ENCODE measurements around the gene DDAH1. TPM values are rescaled to one million over a fixed set of nuclear protein-coding genes. Genes with fewer than 3 reads are reported as not detected.

The DDAH1 gene
- total RNA-seq, 2 donors from 2014 or later = 11.2 to 31.4 TPM

GRCh38 chr1:85365851-85366250 lies 99.1 kb downstream of the DDAH1 start:
- intact Hi-C loops (cut with DNase I) = no loop called here
- Histone ChIP-seq H3K9me3 (no peaks in the 10 kb centered on the region), H3K27me3 (no peaks in the 10 kb centered on the region), H3K27ac (no peak overlapping the region), H3K4me3 (no peak overlapping the region), H3K36me3 (replicated peaks in 1 of 2; ENCODE audit: insufficient read depth in 1 of 2, low read depth in 2 of 2) (no peaks in the 10 kb centered on the region), H3K4me1 (peaks cover 22% of the 10 kb centered on the region)
- WGBS, 2 donors = 52 to 58% methylated on average over 3 of the region's 3 CpGs
- no peak for ATAC-seq
- TF ChIP-seq, protein P1, sequence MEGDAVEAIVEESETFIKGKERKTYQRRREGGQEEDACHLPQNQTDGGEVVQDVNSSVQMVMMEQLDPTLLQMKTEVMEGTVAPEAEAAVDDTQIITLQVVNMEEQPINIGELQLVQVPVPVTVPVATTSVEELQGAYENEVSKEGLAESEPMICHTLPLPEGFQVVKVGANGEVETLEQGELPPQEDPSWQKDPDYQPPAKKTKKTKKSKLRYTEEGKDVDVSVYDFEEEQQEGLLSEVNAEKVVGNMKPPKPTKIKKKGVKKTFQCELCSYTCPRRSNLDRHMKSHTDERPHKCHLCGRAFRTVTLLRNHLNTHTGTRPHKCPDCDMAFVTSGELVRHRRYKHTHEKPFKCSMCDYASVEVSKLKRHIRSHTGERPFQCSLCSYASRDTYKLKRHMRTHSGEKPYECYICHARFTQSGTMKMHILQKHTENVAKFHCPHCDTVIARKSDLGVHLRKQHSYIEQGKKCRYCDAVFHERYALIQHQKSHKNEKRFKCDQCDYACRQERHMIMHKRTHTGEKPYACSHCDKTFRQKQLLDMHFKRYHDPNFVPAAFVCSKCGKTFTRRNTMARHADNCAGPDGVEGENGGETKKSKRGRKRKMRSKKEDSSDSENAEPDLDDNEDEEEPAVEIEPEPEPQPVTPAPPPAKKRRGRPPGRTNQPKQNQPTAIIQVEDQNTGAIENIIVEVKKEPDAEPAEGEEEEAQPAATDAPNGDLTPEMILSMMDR (IDR thresholded peaks at IDR 0.05) = no peak
- TF ChIP-seq POLR2A (IDR thresholded peaks at IDR 0.05) = no peak
- no peak for DNase-seq

GRCh38 chr1:85363521-85363920 lies 101.4 kb downstream of the DDAH1 start:
- intact Hi-C loops (cut with DNase I) = no loop called here
- Histone ChIP-seq H3K27me3 (no peaks in the 10 kb centered on the region), H3K9me3 (no peaks in the 10 kb centered on the region), H3K4me3 (no peak overlapping the region), H3K36me3 (replicated peaks in 1 of 2; ENCODE audit: insufficient read depth in 1 of 2, low read depth in 2 of 2) (no peaks in the 10 kb centered on the region), H3K27ac (no peak overlapping the region), H3K4me1 (peaks cover 30% of the 10 kb centered on the region)
- no peak for ATAC-seq
- TF ChIP-seq, protein P1 (IDR thresholded peaks at IDR 0.05) = no peak
- TF ChIP-seq POLR2A (IDR thresholded peaks at IDR 0.05) = no peak
- DNase-seq = no peak

- no peaks in the 10 kb centered on the region for H3K36me3 ChIP-seq (replicated peaks in 1 of 2; ENCODE audit: insufficient read depth in 1 of 2, low read depth in 2 of 2)
- TF ChIP-seq, protein P1 (IDR thresholded peaks at IDR 0.05) = no peak
- DNase-seq (no peak), ATAC-seq (no peak)
- no peaks in the 10 kb centered on the region for H3K9me3 ChIP-seq
- intact Hi-C loops (cut with DNase I) = no loop called here
- H3K4me1 ChIP-seq = peaks cover 26% of the 10 kb centered on the region
- 83 to 84% methylated on average over 1 of the region's 1 CpG for WGBS, 2 donors
- no peaks in the 10 kb centered on the region for H3K27me3 ChIP-seq
- no peak overlapping the region for H3K27ac ChIP-seq
- no peak overlapping the region for H3K4me3 ChIP-seq
Measured at GRCh38 chr1:85363092-85363491, 101.9 kb downstream of the DDAH1 start.

DNA sequence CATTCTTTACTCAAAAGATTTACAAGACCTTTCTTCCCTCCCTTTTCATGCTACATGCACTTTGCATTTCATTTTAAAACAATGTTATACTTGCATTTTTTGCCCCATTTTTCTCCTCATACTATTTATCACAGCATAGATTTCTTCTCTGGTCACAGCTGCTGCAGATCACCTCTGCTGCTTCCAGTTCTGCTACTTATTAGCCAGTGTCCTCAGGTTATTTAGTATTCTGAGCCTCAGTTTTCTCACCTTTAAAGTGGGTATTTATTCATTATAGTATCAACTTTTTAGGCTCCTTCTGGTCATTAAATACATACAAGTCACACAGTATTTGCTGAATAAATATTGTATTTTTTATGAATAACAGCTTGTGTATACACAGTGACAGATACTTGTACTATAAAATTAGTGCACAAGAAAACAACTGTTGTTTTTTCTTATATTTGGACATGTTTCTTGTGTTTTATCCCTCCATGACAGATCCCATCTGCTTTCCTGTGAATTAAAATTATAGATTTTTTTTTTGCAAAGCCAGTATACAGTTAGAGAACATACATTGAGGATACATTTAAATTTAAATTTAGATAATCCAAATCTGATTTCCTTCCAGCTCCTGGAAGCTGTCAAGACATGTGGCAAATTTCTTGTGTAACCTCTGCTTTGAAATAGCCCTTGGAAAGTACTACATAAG lies 103.2 kb downstream of the DDAH1 start:
- Histone ChIP-seq H3K27me3 (no peaks in the 10 kb centered on the region), H3K4me3 (no peak overlapping the region), H3K4me1 (peaks cover 26% of the 10 kb centered on the region), H3K27ac (no peak overlapping the region), H3K36me3 (replicated peaks in 1 of 2; ENCODE audit: insufficient read depth in 1 of 2, low read depth in 2 of 2) (no peaks in the 10 kb centered on the region), H3K9me3 (no peaks in the 10 kb centered on the region)
- intact Hi-C loops (cut with DNase I) = no loop called here
- TF ChIP-seq, protein P1 (IDR thresholded peaks at IDR 0.05) = no peak
- no peak for TF ChIP-seq POLR2A (IDR thresholded peaks at IDR 0.05)
- ATAC-seq = no peak
- no peak for DNase-seq

Measured in body of pancreas (tissue), 4 donors.